ENCODE results near the gene MUC20. TPM values are rescaled to one million over a fixed set of nuclear protein-coding genes. Genes with fewer than 3 reads are reported as not detected.

Gene MUC20
- total RNA-seq, 1 experiment from 2014 or later = not detected

GRCh38 chr3:195746346-195746745, 25.6 kb downstream of the MUC20 start:
- Histone ChIP-seq H3K27ac (ENCODE audit: insufficient read length, low read depth, low read length) (no peak overlapping the region), H2BK5ac (ENCODE audit: insufficient read length, low read length) (no peak overlapping the region), H3K23ac (ENCODE audit: insufficient read length, low read depth, low read length) (no peak overlapping the region), H2AK5ac (ENCODE audit: insufficient read length, low read length) (no peak overlapping the region), H2BK20ac (ENCODE audit: low read depth, low read length, poor library complexity, severe bottlenecking) (no peak overlapping the region), H2BK15ac (ENCODE audit: low read depth, low read length) (no peak overlapping the region), H2BK120ac (ENCODE audit: low read depth, low read length, poor library complexity, severe bottlenecking) (no peak overlapping the region), H3K9me3 (ENCODE audit: control insufficient read depth, low read depth, low read length) (no peaks in the 10 kb centered on the region), H3K79me1 (ENCODE audit: insufficient read depth, low read depth, low read length, poor library complexity, severe bottlenecking) (no peaks in the 10 kb centered on the region), H3K14ac (ENCODE audit: insufficient read depth, low read length) (no peak overlapping the region), H2AFZ (ENCODE audit: low read length) (no peak overlapping the region), H3K9ac (ENCODE audit: extremely low read depth, insufficient read length, low read length) (no peak overlapping the region), H4K20me1 (ENCODE audit: control insufficient read depth, insufficient read depth, insufficient read length) (no peaks in the 10 kb centered on the region), H3K4me1 (ENCODE audit: insufficient read depth, low read length) (no peaks in the 10 kb centered on the region), H3K56ac (ENCODE audit: insufficient read length, low read depth, low read length) (no peak overlapping the region), H4K91ac (ENCODE audit: insufficient read length, low read depth, low read length) (no peak overlapping the region), H3K79me2 (ENCODE audit: insufficient read depth, low read length) (no peaks in the 10 kb centered on the region), H3K27me3 (ENCODE audit: insufficient read depth, low read length) (peaks cover 9% of the 10 kb centered on the region; the same call in 1 of the 2 replicates), H3K4me2 (ENCODE audit: insufficient read depth, insufficient read length, low read length) (no peak overlapping the region), H4K5ac (ENCODE audit: insufficient read length, low read depth, low read length) (no peak overlapping the region), H4K8ac (replicated peaks; ENCODE audit: insufficient read length, low read depth, low read length) (no peak overlapping the region), H3T11ph (ENCODE audit: low read length) (no peak overlapping the region), H3K18ac (ENCODE audit: insufficient read length, low read depth, low read length) (no peak overlapping the region), H3K4ac (ENCODE audit: low read depth, low read length) (no peak overlapping the region), H2BK12ac (ENCODE audit: insufficient read length, low read depth, low read length) (no peak overlapping the region), H3K23me2 (ENCODE audit: insufficient read length, low read depth, low read length, poor library complexity, severe bottlenecking) (no peaks in the 10 kb centered on the region)
- no peak for TF ChIP-seq CTCF (conservative IDR thresholded peaks at IDR 0.05)
- no peak overlapping the region for H3K4me3 Mint-ChIP-seq
- no peak overlapping the region for H3K27ac Mint-ChIP-seq
- H3K27me3 Mint-ChIP-seq (ENCODE audit: low read depth) = peaks cover 70% of the 10 kb centered on the region
- peaks cover 5 to 6% of the 10 kb centered on the region in 2 experiments; a peak in 4 of 5 replicates for H3K9me3 Mint-ChIP-seq
- WGBS (ENCODE audit: extremely low coverage, insufficient read length, low lambda C conversion rate) = no CpG with 5 or more reads among the region's 8 CpGs
- H3K36me3 Mint-ChIP-seq (ENCODE audit: insufficient read depth in 1 of 3, low read depth in 3 of 3) = peaks cover 0 to 6% (median 0%) of the 10 kb centered on the region in 3 experiments; a peak in 4 of 7 replicates
- DNase-seq = no peak
- H3K4me1 Mint-ChIP-seq = no peaks in the 10 kb centered on the region; a peak in 1 of 4 replicates

Measured in H9 (cell line).